Measurements from ENCODE around the gene PIGL. TPM values are rescaled to one million over a fixed set of nuclear protein-coding genes. Genes with fewer than 3 reads are reported as not detected.
"Not testable (repeated sequence)": the region's sequence is repeated elsewhere in the genome, so short reads cannot be mapped to it uniquely, and the experiment has no call there.

The PIGL gene
- total RNA-seq, 1 donor from 2014 or later = 37.1 TPM

DNA sequence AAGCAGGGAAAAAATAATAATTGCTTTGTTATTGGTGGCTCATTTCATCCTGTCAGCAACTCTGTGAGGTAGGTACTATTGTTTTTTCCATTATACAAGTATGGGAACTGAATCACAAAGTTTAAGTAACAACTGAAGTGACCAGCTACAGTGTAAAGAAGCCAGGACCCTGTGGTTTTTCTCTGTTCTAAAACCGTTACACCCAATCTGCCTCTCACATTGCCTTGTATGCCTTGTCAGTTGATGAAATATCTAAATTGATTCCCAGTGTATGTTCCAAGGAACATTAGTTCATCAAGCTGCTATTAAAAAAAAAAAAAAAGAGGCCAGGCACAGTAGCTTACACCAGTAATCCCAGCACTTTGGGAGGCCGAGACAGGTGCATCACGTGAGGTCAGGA lies 5.4 kb downstream of the PIGL start:
- no peak overlapping the region for H3K27ac Mint-ChIP-seq
- H3K36me3 Mint-ChIP-seq (ENCODE audit: insufficient read depth) = no peaks in the 10 kb centered on the region
- H3K9me3 Mint-ChIP-seq (ENCODE audit: low read depth) = no peaks in the 10 kb centered on the region
- no peak for DNase-seq (ENCODE audit: low spot score, unreplicated experiment)
- no peaks in the 10 kb centered on the region for H3K27me3 Mint-ChIP-seq
- no peak overlapping the region for H3K4me3 Mint-ChIP-seq (ENCODE audit: low read depth)
- TF ChIP-seq, protein P1, sequence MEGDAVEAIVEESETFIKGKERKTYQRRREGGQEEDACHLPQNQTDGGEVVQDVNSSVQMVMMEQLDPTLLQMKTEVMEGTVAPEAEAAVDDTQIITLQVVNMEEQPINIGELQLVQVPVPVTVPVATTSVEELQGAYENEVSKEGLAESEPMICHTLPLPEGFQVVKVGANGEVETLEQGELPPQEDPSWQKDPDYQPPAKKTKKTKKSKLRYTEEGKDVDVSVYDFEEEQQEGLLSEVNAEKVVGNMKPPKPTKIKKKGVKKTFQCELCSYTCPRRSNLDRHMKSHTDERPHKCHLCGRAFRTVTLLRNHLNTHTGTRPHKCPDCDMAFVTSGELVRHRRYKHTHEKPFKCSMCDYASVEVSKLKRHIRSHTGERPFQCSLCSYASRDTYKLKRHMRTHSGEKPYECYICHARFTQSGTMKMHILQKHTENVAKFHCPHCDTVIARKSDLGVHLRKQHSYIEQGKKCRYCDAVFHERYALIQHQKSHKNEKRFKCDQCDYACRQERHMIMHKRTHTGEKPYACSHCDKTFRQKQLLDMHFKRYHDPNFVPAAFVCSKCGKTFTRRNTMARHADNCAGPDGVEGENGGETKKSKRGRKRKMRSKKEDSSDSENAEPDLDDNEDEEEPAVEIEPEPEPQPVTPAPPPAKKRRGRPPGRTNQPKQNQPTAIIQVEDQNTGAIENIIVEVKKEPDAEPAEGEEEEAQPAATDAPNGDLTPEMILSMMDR (IDR thresholded peaks at IDR 0.05; ENCODE audit: unreplicated experiment) = no peak
- H3K4me1 Mint-ChIP-seq (ENCODE audit: low read depth) = peaks cover 5% of the 10 kb centered on the region

DNA sequence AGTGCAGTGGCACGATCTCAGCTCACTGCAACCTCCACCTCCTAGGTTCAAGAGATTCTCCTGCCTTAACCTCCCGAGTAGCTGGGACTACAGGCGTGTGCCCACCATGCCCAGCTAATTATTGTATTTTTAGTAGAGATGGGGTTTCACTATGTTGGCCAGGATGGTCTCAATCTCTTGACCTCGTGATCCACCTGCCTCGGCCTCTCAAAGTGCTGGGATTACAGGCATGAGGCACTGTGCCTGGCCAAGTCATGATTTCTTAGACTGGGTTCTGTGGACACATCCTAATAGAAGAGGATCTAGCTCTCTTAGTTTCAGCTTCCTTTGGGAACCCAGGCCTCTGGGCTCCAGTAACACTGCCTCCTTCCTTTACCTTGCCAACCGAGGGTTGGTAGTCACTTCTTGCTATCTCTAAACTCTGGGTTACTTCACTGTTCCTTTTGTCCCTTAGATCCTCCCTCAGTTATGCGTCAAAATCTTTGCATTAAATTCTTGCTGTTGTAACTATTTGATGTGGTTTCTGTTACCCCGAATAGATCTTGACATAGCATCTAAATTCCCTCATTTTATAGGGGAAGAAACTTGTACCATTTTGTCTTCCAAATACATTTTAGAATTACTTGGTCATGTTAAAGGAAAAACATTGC lies 13.0 kb downstream of the PIGL start:
- not testable (repeated sequence) for H3K27ac Mint-ChIP-seq; DNase-seq (ENCODE audit: low spot score, unreplicated experiment)

GRCh38 chr17:16232391-16232790 lies 15.4 kb downstream of the PIGL start:
- TF ChIP-seq, protein P1 (IDR thresholded peaks at IDR 0.05; ENCODE audit: unreplicated experiment) = no peak
- Mint-ChIP-seq H3K9me3 (ENCODE audit: low read depth) (no peaks in the 10 kb centered on the region), H3K36me3 (ENCODE audit: insufficient read depth) (peaks cover 6% of the 10 kb centered on the region), H3K27ac (no peak overlapping the region), H3K27me3 (no peaks in the 10 kb centered on the region), H3K4me1 (ENCODE audit: low read depth) (no peaks in the 10 kb centered on the region), H3K4me3 (ENCODE audit: low read depth) (no peak overlapping the region)
- no peak for DNase-seq (ENCODE audit: low spot score, unreplicated experiment)

More for the DNA sequence above, 13.0 kb downstream of the PIGL start:
- not testable (repeated sequence) for H3K4me3 Mint-ChIP-seq (ENCODE audit: low read depth); H3K36me3 Mint-ChIP-seq (ENCODE audit: insufficient read depth); H3K4me1 Mint-ChIP-seq (ENCODE audit: low read depth); H3K27me3 Mint-ChIP-seq; H3K9me3 Mint-ChIP-seq (ENCODE audit: low read depth)

DNA sequence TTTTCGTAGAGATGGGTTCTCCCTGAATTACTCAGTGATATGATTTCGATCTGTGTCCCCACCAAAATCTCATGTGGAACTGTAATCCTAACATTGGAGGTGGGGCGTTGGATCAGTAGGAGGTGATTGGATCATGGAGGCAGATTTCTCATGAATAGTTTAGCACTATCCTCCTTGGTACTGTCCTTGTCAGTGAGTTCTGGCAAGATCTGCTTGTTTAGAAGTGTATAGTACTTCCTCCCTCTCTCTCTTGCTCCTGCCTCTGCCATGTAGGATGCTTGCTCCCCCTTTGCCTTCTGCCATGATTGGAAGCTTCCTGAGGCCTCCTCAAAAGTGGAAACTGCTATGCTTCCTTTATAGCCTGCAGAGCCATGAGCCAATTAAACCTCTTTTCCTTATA lies 22.9 kb downstream of the PIGL start:
- no peaks in the 10 kb centered on the region for H3K9me3 Mint-ChIP-seq (ENCODE audit: low read depth)

GRCh38 chr17:16241906-16242399 lies 24.9 kb downstream of the PIGL start:
- peaks cover 5% of the 10 kb centered on the region for H3K36me3 Mint-ChIP-seq (ENCODE audit: insufficient read depth)

More for the DNA sequence above, 22.9 kb downstream of the PIGL start:
- DNase-seq (ENCODE audit: low spot score, unreplicated experiment) = no peak
- no peak overlapping the region for H3K4me3 Mint-ChIP-seq (ENCODE audit: low read depth)
- no peaks in the 10 kb centered on the region for H3K27me3 Mint-ChIP-seq
- no peak overlapping the region for H3K27ac Mint-ChIP-seq
- peaks cover 6% of the 10 kb centered on the region for H3K4me1 Mint-ChIP-seq (ENCODE audit: low read depth)
- H3K36me3 Mint-ChIP-seq (ENCODE audit: insufficient read depth) = peaks cover 7% of the 10 kb centered on the region
- TF ChIP-seq, protein P1 (IDR thresholded peaks at IDR 0.05; ENCODE audit: unreplicated experiment) = no peak

More at GRCh38 chr17:16241906-16242399, 24.9 kb downstream of the PIGL start:
- Mint-ChIP-seq H3K9me3 (ENCODE audit: low read depth) (no peaks in the 10 kb centered on the region), H3K4me1 (ENCODE audit: low read depth) (peaks cover 7% of the 10 kb centered on the region), H3K27ac (no peak overlapping the region), H3K4me3 (ENCODE audit: low read depth) (no peak overlapping the region), H3K27me3 (no peaks in the 10 kb centered on the region)
- TF ChIP-seq, protein P1 (IDR thresholded peaks at IDR 0.05; ENCODE audit: unreplicated experiment) = no peak
- no peak for DNase-seq (ENCODE audit: low spot score, unreplicated experiment)

Measured in progenitor cell of endocrine pancreas (in vitro differentiated cells).